OCI-LY1 (cell line): ENCODE measurements around the gene RAPGEF6.
A peak's percentile ranks its signal among the peaks of the same experiment; 100 is the strongest.

Experiments
- H2AFZ ChIP-seq: fragments of 200-600 bp; sonication (generic), shearing (Covaris generic); 2 replicates; pipeline ENCODE4 v1.6.0; 2014; ENCODE audit warnings: antibody characterized with exemption, mild to moderate bottlenecking, low read length
- H3F3A ChIP-seq: fragments of 200-600 bp; sonication (generic), shearing (Covaris generic); 2 replicates; pipeline ENCODE4 v1.6.0; 2014; ENCODE audit warnings: mild to moderate bottlenecking, antibody characterized with exemption, low read length, moderate library complexity; ENCODE audit not compliant: insufficient read depth
- H3K27ac ChIP-seq: fragments of 200-600 bp; sonication (generic); 2 replicates; pipeline ENCODE4 v1.5.1; 2014; ENCODE audit warnings: low read length, mixed run types, mild to moderate bottlenecking, low read depth; ENCODE audit not compliant: poor library complexity, severe bottlenecking
- H3K27me3 ChIP-seq: fragments of 200-600 bp; sonication (generic); 2 replicates; pipeline ENCODE4 v1.6.0; 2014; ENCODE audit warnings: antibody characterized with exemption, mild to moderate bottlenecking, low read length, moderate library complexity; ENCODE audit not compliant: insufficient read depth
- H3K36me3 ChIP-seq: fragments of 200-600 bp; sonication (generic); 2 replicates; pipeline ENCODE4 v1.6.1; 2014; ENCODE audit warnings: mild to moderate bottlenecking, antibody characterized with exemption, low read length, moderate library complexity, mixed read lengths; ENCODE audit not compliant: insufficient read depth
- H3K4me1 ChIP-seq: fragments of 200-600 bp; sonication (generic); 2 replicates; pipeline ENCODE4 v1.5.1; 2014; ENCODE audit warnings: mild to moderate bottlenecking, low read length, moderate library complexity; ENCODE audit not compliant: insufficient read depth, severe bottlenecking
- H3K4me2 ChIP-seq: fragments of 200-600 bp; sonication (generic), shearing (Covaris generic); 2 replicates; pipeline ENCODE4 v1.6.1; 2014; ENCODE audit warnings: low read length
- H3K4me3 ChIP-seq: fragments of 200-600 bp; sonication (generic); 2 replicates; pipeline ENCODE4 v1.5.1; 2014; ENCODE audit warnings: low read length, low read depth, mild to moderate bottlenecking, mixed read lengths; ENCODE audit not compliant: poor library complexity, severe bottlenecking
- H3K79me2 ChIP-seq: fragments of 200-600 bp; shearing (Covaris generic); 2 replicates; pipeline ENCODE4 v1.6.1; 2016; ENCODE audit warnings: mixed run types, low read length, mixed read lengths; ENCODE audit not compliant: insufficient read depth
- H3K9ac ChIP-seq: fragments of 200-600 bp; sonication (generic), shearing (Covaris generic); 2 replicates; pipeline ENCODE4 v1.6.1; 2014; ENCODE audit warnings: mild to moderate bottlenecking, low read length, mixed read lengths
- H3K9me2 ChIP-seq: fragments of 200-600 bp; sonication (generic), shearing (Covaris generic); 2 replicates; pipeline ENCODE4 v1.6.1; 2014; ENCODE audit warnings: low read depth, mild to moderate bottlenecking, low read length, mixed read lengths
- H3K9me3 ChIP-seq: fragments of 200-600 bp; shearing (Covaris generic); 2 replicates; pipeline ENCODE4 v1.6.1; 2014; ENCODE audit warnings: low read length, mixed read lengths
- H4K20me1 ChIP-seq: fragments of 200-600 bp; sonication (generic), shearing (Covaris generic); 2 replicates; pipeline ENCODE4 v1.6.0; 2016; ENCODE audit warnings: mild to moderate bottlenecking, low read length; ENCODE audit not compliant: insufficient read depth
- EZH2 ChIP-seq: fragments of 200-600 bp; sonication (generic), shearing (Covaris generic); IDR thresholded peaks from 2 replicates; pipeline ENCODE4 v1.8.0; 2017; ENCODE audit warnings: borderline replicate concordance, mixed run types, mild to moderate bottlenecking, antibody characterized with exemption, low read length, moderate library complexity, mixed read lengths
- TF ChIP-seq, protein P1 (sequence below): fragments of 200-600 bp; sonication (generic), shearing (Covaris generic); IDR thresholded peaks from 2 replicates; pipeline ENCODE4 v1.5.1; 2017; ENCODE audit warnings: mild to moderate bottlenecking, antibody characterized with exemption, low read length, moderate library complexity, mixed read lengths

The RAPGEF6 gene

DNA sequence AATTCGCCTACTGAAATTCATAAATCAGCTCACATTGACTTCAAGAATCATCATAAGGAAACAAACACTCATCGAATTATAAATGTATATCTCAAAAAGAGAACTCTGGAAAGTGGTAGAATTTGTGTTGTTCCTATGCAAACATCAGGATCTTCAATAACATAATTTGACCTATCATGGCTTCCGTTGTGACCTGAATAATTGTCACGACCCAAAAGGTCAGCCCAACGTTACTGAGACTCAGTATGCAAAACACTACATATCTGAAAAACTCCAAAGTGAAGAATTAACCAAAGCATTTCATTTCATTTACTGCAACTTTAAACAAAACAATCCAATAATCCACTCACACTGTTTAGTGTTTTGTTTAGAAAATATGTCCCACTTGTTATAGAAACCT lies 1.2 kb downstream of the RAPGEF6 start:
- H3K4me3 ChIP-seq, result peak overlapping the region; percentile 83
- H3K9me2 ChIP-seq, result no peaks in the 10 kb centered on the region
- peaks cover 14% of the 10 kb centered on the region for H3K36me3 ChIP-seq
- peak overlapping the region; percentile 100 for H3K27ac ChIP-seq
- H4K20me1 ChIP-seq, result no peaks in the 10 kb centered on the region
- H3K9ac ChIP-seq, result peak overlapping the region; percentile 90
- no peak overlapping the region for H2AFZ ChIP-seq
- H3F3A ChIP-seq, result no peaks in the 10 kb centered on the region
- peak overlapping the region; percentile 81 for H3K4me2 ChIP-seq
- H3K79me2 ChIP-seq, result peaks cover 58% of the 10 kb centered on the region
- H3K27me3 ChIP-seq, result no peaks in the 10 kb centered on the region
- H3K4me1 ChIP-seq, result peaks cover 66% of the 10 kb centered on the region
- no peaks in the 10 kb centered on the region for H3K9me3 ChIP-seq
- TF ChIP-seq EZH2, result no peak
- TF ChIP-seq, protein P1, sequence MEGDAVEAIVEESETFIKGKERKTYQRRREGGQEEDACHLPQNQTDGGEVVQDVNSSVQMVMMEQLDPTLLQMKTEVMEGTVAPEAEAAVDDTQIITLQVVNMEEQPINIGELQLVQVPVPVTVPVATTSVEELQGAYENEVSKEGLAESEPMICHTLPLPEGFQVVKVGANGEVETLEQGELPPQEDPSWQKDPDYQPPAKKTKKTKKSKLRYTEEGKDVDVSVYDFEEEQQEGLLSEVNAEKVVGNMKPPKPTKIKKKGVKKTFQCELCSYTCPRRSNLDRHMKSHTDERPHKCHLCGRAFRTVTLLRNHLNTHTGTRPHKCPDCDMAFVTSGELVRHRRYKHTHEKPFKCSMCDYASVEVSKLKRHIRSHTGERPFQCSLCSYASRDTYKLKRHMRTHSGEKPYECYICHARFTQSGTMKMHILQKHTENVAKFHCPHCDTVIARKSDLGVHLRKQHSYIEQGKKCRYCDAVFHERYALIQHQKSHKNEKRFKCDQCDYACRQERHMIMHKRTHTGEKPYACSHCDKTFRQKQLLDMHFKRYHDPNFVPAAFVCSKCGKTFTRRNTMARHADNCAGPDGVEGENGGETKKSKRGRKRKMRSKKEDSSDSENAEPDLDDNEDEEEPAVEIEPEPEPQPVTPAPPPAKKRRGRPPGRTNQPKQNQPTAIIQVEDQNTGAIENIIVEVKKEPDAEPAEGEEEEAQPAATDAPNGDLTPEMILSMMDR, result no peak

DNA sequence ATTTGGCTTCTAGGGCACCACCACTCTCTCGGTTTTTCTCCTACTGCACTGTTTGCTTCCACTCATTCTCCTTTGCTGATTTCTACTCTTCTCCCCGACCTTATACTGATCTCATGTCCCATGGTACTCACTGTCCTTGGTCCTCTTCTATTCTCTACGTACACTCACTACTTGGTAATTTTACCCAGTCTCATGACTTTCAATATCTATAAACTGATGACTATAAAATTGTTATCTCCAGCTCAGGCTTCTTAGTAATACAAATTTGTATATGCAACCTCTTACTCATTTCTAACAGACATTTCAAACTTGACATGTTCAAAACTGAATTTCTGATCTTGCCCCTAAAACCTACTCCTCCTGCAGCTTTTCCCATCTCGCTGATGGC lies 4.1 kb downstream of the RAPGEF6 start:
- Histone ChIP-seq H4K20me1 (peaks cover 2% of the 10 kb centered on the region; the same call in 1 of the 2 replicates), H3K4me1 (peaks cover 47% of the 10 kb centered on the region), H3K27ac (peak overlapping the region; percentile 29), H2AFZ (no peak overlapping the region), H3K27me3 (no peaks in the 10 kb centered on the region), H3K9ac (peak overlapping the region; percentile 30; the same call in 1 of the 2 replicates), H3K79me2 (peaks cover 87% of the 10 kb centered on the region), H3K9me3 (no peaks in the 10 kb centered on the region), H3K9me2 (no peaks in the 10 kb centered on the region), H3K4me2 (peak overlapping the region; percentile 81), H3K4me3 (peak overlapping the region; percentile 83), H3K36me3 (peaks cover 28% of the 10 kb centered on the region), H3F3A (no peaks in the 10 kb centered on the region)
- TF ChIP-seq EZH2, result no peak
- TF ChIP-seq, protein P1, result no peak

DNA sequence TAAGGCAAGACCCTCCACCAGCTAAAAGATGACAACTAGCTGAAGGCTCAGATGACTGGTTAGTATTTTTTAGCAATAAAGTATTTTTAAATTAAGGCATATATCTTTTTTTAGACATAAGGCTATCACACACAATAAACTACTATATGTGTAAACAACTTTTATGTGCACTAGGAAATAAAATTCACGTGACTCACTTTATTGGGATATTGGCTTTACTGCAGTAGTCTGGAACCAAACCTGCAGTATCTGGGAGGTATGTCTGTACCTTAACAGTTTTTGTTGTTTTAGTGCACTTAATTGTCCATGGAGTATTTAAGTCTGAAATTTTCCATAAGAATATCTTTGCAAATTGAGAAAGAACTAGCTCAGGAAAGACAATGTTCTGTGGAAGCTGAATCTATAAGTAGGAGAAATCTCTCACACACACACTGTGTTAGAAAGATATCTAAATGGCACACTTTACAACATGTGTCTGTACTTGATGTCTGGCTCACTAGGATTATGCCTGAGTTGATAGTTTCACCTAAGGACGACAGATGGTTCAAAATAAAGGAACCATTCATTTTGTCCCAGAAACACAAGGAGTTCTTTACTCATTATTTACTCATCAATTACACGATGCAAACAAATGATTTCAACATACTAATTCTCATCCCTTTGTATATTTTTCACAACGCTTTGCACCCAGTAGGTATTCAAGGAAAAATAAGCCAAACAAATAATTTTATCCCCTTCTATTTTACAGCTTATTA lies 4.6 kb downstream of the RAPGEF6 start:
- Histone ChIP-seq H3K36me3 (peaks cover 28% of the 10 kb centered on the region), H3K79me2 (peaks cover 93% of the 10 kb centered on the region), H3F3A (no peaks in the 10 kb centered on the region), H3K9ac (peak overlapping the region; percentile 30; the same call in 1 of the 2 replicates), H3K27me3 (no peaks in the 10 kb centered on the region), H4K20me1 (peaks cover 2% of the 10 kb centered on the region; the same call in 1 of the 2 replicates), H3K4me3 (peak overlapping the region; percentile 83), H3K4me1 (peaks cover 45% of the 10 kb centered on the region), H3K9me2 (no peaks in the 10 kb centered on the region), H3K27ac (peak overlapping the region; percentile 29), H3K4me2 (peak overlapping the region; percentile 81), H2AFZ (no peak overlapping the region), H3K9me3 (no peaks in the 10 kb centered on the region)
- TF ChIP-seq EZH2, result no peak
- TF ChIP-seq, protein P1, result no peak
